Gastrocnemius medialis (tissue), 4 donors: ENCODE data around the gene EXOC6.

Source experiments
- POLR2A ChIP-seq, 2 donors: fragments of 450-650 bp; IDR thresholded peaks; one replicate each; pipeline ENCODE4 v1.6.1; 2017; ENCODE audit warnings: antibody characterized with exemption in 2 of 2, mild to moderate bottlenecking in 2 of 2, moderate library complexity in 2 of 2
- TF ChIP-seq, protein P1 (sequence below), 5 experiments: fragments of 450-650 bp in 3 of 5; fragments of 200-600 bp in 2 of 5; sonication (generic) in 2 of 5; IDR thresholded peaks in 4 of 5; conservative IDR thresholded peaks in 1 of 5; 1 replicate in 4 of 5; 2 replicates in 1 of 5; pipeline ENCODE4 v1.5.1; 2016 to 2019; ENCODE audit warnings: antibody characterized with exemption in 5 of 5, mild to moderate bottlenecking in 3 of 5, moderate library complexity in 3 of 5

GRCh38 chr10:93060887-93061593 is 212.7 kb downstream of the EXOC6 start:
- TF ChIP-seq POLR2A (IDR thresholded peaks at IDR 0.05), result no peak
- TF ChIP-seq, protein P1, sequence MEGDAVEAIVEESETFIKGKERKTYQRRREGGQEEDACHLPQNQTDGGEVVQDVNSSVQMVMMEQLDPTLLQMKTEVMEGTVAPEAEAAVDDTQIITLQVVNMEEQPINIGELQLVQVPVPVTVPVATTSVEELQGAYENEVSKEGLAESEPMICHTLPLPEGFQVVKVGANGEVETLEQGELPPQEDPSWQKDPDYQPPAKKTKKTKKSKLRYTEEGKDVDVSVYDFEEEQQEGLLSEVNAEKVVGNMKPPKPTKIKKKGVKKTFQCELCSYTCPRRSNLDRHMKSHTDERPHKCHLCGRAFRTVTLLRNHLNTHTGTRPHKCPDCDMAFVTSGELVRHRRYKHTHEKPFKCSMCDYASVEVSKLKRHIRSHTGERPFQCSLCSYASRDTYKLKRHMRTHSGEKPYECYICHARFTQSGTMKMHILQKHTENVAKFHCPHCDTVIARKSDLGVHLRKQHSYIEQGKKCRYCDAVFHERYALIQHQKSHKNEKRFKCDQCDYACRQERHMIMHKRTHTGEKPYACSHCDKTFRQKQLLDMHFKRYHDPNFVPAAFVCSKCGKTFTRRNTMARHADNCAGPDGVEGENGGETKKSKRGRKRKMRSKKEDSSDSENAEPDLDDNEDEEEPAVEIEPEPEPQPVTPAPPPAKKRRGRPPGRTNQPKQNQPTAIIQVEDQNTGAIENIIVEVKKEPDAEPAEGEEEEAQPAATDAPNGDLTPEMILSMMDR (IDR thresholded peaks at IDR 0.05 in 4 of 5, conservative IDR thresholded peaks at IDR 0.05 in 1 of 5), result no peak
